ENCODE measurements around the gene GTF2A1L. TPM values are rescaled to one million over a fixed set of nuclear protein-coding genes. Genes with fewer than 3 reads are reported as not detected.

GTF2A1L gene
- total RNA-seq, 4 donors from 2014 or later = 11.8 to 39.5 (median 18.7) TPM

GRCh38 chr2:48722391-48722790 is 104.7 kb downstream of the GTF2A1L start:
- no peak for DNase-seq (ENCODE audit: extremely low spot score)
- no peaks in the 10 kb centered on the region for H3K9me3 ChIP-seq
- intact Hi-C loops (cut with DNase I) = no loop called here
- no peak overlapping the region for H3K4me3 ChIP-seq
- H3K4me1 ChIP-seq = peaks cover 4 to 69% (median 59%) of the 10 kb centered on the region in 4 donors
- H3K36me3 ChIP-seq = no peaks in the 10 kb centered on the region
- 80% methylated on average over 1 of the region's 1 CpG for WGBS
- H3K27me3 ChIP-seq = no peaks in the 10 kb centered on the region
- TF ChIP-seq EP300 (IDR thresholded peaks at IDR 0.05) (no peak), POLR2A (IDR thresholded peaks at IDR 0.05; ENCODE audit: low read depth) (no peak), CTCF (IDR thresholded peaks at IDR 0.05) (no peak), POLR2AphosphoS5 (IDR thresholded peaks at IDR 0.05) (no peak)
- peak overlapping the region in 3 of 4 donors; percentile 22 to 71 (median 67) for H3K27ac ChIP-seq (replicated peaks in 1 of 4)

DNA sequence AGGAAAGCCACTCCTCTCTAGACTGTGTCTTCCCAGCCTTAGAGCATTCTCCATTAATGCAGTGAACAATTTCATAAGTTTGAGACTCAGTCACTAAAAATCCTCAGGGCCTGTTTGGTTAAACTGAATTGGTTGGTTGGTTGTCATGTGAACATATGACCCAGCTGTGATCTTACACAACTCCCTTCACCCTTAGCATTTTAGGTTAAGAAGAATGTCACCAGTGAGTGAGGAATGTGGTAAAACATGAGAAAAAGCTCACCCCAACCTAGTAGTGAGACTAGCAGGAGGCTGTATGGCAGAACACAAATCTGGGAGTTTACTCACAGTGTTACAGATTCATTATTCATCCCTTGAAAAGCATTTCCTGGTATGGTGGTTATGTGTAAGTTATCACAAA is 105.5 kb downstream of the GTF2A1L start:
- no peak for TF ChIP-seq EP300 (IDR thresholded peaks at IDR 0.05)
- no peak for TF ChIP-seq POLR2AphosphoS5 (IDR thresholded peaks at IDR 0.05)
- no peak for TF ChIP-seq POLR2A (IDR thresholded peaks at IDR 0.05; ENCODE audit: low read depth)
- TF ChIP-seq CTCF (IDR thresholded peaks at IDR 0.05) = no peak
- no peaks in the 10 kb centered on the region for H3K9me3 ChIP-seq
- no peak for DNase-seq (ENCODE audit: extremely low spot score)
- H3K27ac ChIP-seq (replicated peaks in 1 of 4) = peak overlapping the region; percentile 16 to 71 (median 44)
- intact Hi-C loops (cut with DNase I) = no loop called here
- peaks cover 6 to 64% (median 57%) of the 10 kb centered on the region in 4 donors for H3K4me1 ChIP-seq
- H3K4me3 ChIP-seq = no peak overlapping the region
- H3K36me3 ChIP-seq = no peaks in the 10 kb centered on the region
- H3K27me3 ChIP-seq = no peaks in the 10 kb centered on the region

GRCh38 chr2:48724278-48724677 is 106.6 kb downstream of the GTF2A1L start:
- no peaks in the 10 kb centered on the region for H3K36me3 ChIP-seq
- H3K4me1 ChIP-seq = peaks cover 15 to 66% (median 58%) of the 10 kb centered on the region in 4 donors
- peak overlapping the region in 3 of 4 donors; percentile 18 to 71 (median 67) for H3K27ac ChIP-seq (replicated peaks in 1 of 4)
- intact Hi-C loops (cut with DNase I) = no loop called here
- no peak for DNase-seq (ENCODE audit: extremely low spot score)
- no peak overlapping the region for H3K4me3 ChIP-seq
- no peaks in the 10 kb centered on the region for H3K27me3 ChIP-seq
- WGBS = 59% methylated on average over 2 of the region's 2 CpGs
- no peaks in the 10 kb centered on the region for H3K9me3 ChIP-seq
- TF ChIP-seq EP300 (IDR thresholded peaks at IDR 0.05) (no peak), POLR2A (IDR thresholded peaks at IDR 0.05; ENCODE audit: low read depth) (no peak), POLR2AphosphoS5 (IDR thresholded peaks at IDR 0.05) (no peak), CTCF (IDR thresholded peaks at IDR 0.05) (no peak)

GRCh38 chr2:48725696-48726494 is 108.2 kb downstream of the GTF2A1L start:
- intact Hi-C loops (cut with DNase I) = loop anchor here (2.0 kb wide), 1 partner anchor 125 kb away; no protein-coding TSS in a partner anchor

More at GRCh38 chr2:48725696-48726494, 108.2 kb downstream of the GTF2A1L start:
- Histone ChIP-seq H3K9me3 (no peaks in the 10 kb centered on the region), H3K4me3 (no peak overlapping the region), H3K27me3 (no peaks in the 10 kb centered on the region), H3K36me3 (no peaks in the 10 kb centered on the region), H3K4me1 (peaks cover 15 to 61% (median 50%) of the 10 kb centered on the region in 4 donors), H3K27ac (replicated peaks in 1 of 4) (peak overlapping the region; percentile 36 to 71 (median 67))
- no peak for TF ChIP-seq CTCF (IDR thresholded peaks at IDR 0.05)
- no peak for TF ChIP-seq EP300 (IDR thresholded peaks at IDR 0.05)
- no peak for TF ChIP-seq POLR2AphosphoS5 (IDR thresholded peaks at IDR 0.05)
- no peak for TF ChIP-seq POLR2A (IDR thresholded peaks at IDR 0.05; ENCODE audit: low read depth)
- no peak for DNase-seq (ENCODE audit: extremely low spot score)
- 67% methylated on average over 7 of the region's 7 CpGs for WGBS

Data from esophagus muscularis mucosa (tissue), 4 donors.